ENCODE data around the gene CUEDC2. TPM values are rescaled to one million over a fixed set of nuclear protein-coding genes. Genes with fewer than 3 reads are reported as not detected.

The CUEDC2 gene
- total and polyA plus RNA-seq, 10 of the 15 experiments (the other 5 are each of a cell fraction or from before 2014, with no cell fraction given): 20.4 to 121 (median 75.0) TPM

GRCh38 chr10:102420181-102420713 lies 12.1 kb downstream of the CUEDC2 start:
- TF ChIP-seq, protein P1, sequence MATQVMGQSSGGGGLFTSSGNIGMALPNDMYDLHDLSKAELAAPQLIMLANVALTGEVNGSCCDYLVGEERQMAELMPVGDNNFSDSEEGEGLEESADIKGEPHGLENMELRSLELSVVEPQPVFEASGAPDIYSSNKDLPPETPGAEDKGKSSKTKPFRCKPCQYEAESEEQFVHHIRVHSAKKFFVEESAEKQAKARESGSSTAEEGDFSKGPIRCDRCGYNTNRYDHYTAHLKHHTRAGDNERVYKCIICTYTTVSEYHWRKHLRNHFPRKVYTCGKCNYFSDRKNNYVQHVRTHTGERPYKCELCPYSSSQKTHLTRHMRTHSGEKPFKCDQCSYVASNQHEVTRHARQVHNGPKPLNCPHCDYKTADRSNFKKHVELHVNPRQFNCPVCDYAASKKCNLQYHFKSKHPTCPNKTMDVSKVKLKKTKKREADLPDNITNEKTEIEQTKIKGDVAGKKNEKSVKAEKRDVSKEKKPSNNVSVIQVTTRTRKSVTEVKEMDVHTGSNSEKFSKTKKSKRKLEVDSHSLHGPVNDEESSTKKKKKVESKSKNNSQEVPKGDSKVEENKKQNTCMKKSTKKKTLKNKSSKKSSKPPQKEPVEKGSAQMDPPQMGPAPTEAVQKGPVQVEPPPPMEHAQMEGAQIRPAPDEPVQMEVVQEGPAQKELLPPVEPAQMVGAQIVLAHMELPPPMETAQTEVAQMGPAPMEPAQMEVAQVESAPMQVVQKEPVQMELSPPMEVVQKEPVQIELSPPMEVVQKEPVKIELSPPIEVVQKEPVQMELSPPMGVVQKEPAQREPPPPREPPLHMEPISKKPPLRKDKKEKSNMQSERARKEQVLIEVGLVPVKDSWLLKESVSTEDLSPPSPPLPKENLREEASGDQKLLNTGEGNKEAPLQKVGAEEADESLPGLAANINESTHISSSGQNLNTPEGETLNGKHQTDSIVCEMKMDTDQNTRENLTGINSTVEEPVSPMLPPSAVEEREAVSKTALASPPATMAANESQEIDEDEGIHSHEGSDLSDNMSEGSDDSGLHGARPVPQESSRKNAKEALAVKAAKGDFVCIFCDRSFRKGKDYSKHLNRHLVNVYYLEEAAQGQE (IDR thresholded peaks at IDR 0.05; ENCODE audit: low read depth, low read length): peak; percentile 29; the same call in 1 of the 2 replicates
- no peak for TF ChIP-seq PAX5 (IDR thresholded peaks at IDR 0.05; ENCODE audit: borderline replicate concordance, low read depth, low read length)
- in situ Hi-C loops (cut with MboI): no loop called here
- ATAC-seq: no peak
- FAIRE-seq: no peak
- ChIA-PET POLR2A (interaction anchor here (0.8 to 4.9 kb wide), 7 partner anchors 10 to 41 kb away, joined by 3 to 35 read pairs (median 12); partner anchors contain the start of genes C10orf95, CUEDC2 and NFKB2), RAD21 (ENCODE audit: unreplicated experiment) (interaction anchor here (0.8 to 3.8 kb wide), 10 partner anchors 12 to 190 kb away, joined by 3 to 24 read pairs (median 8); partner anchors contain the start of gene CUEDC2), SMC1A (ENCODE audit: uncharacterized antibody, unreplicated experiment) (interaction anchor here (0.8 to 4.2 kb wide), 10 partner anchors 8 to 222 kb away, joined by 3 to 42 read pairs (median 4); partner anchors contain the start of genes CUEDC2 and NFKB2), CTCF (interaction anchor here (0.6 to 5.6 kb wide), 12 partner anchors 10 to 190 kb away, joined by 3 to 90 read pairs (median 6); partner anchors contain the start of genes C10orf95, CUEDC2 and NFKB2)
- H2AFZ ChIP-seq (ENCODE audit: control insufficient read depth, low read depth, low read length): peak overlapping the region; percentile 100
- no peak for DNase-seq (ENCODE audit: low read depth, low spot score)
- no peaks in the 10 kb centered on the region; a peak in 1 of 4 replicates for H3K27me3 ChIP-seq (replicated peaks in 1 of 2; ENCODE audit: control insufficient read depth in 2 of 2, insufficient read depth in 2 of 2, low read length in 1 of 2)
- peak overlapping the region; percentile 85 for H3K27ac ChIP-seq (ENCODE audit: control insufficient read depth, insufficient read depth)
- 1% methylated on average over 21 of the region's 21 CpGs for WGBS (ENCODE audit: insufficient coverage, insufficient replicate concordance, low lambda C conversion rate, missing lambda C conversion rate)
- BruUV-seq (replicated peaks): no TSS peak
- intact Hi-C loops (cut with micrococcal nuclease; ENCODE audit: unreplicated experiment): no loop called here
- peaks cover 7% of the 10 kb centered on the region for H3K79me2 ChIP-seq (ENCODE audit: control insufficient read depth, insufficient read depth, low read length)
- H3K9me3 ChIP-seq (replicated peaks; ENCODE audit: control insufficient read depth, insufficient read depth, low read length): no peaks in the 10 kb centered on the region
- peak overlapping the region; percentile 78 for H3K9ac ChIP-seq (ENCODE audit: control insufficient read depth, insufficient read depth, low read length)
- H3K4me2 ChIP-seq (ENCODE audit: control insufficient read depth, insufficient read depth): peak overlapping the region; percentile 95
- peaks cover 18% of the 10 kb centered on the region for H3K4me1 ChIP-seq (ENCODE audit: control insufficient read depth, insufficient read depth, low read length)
- peaks cover 2% of the 10 kb centered on the region; the same call in 1 of the 2 replicates for H4K20me1 ChIP-seq (ENCODE audit: control insufficient read depth, insufficient read depth)
- peaks cover 0 to 5% of the 10 kb centered on the region in 2 experiments; a peak in 2 of 4 replicates for H3K36me3 ChIP-seq (ENCODE audit: control insufficient read depth in 2 of 2, insufficient read depth in 2 of 2, low read length in 1 of 2)
- peak overlapping the region; percentile 98; the same call in 1 of the 2 replicates for H3K4me3 ChIP-seq
